ENCODE measurements around the gene LATS1.
A peak's percentile ranks its signal among the peaks of the same experiment; 100 is the strongest.

Gene LATS1

DNA sequence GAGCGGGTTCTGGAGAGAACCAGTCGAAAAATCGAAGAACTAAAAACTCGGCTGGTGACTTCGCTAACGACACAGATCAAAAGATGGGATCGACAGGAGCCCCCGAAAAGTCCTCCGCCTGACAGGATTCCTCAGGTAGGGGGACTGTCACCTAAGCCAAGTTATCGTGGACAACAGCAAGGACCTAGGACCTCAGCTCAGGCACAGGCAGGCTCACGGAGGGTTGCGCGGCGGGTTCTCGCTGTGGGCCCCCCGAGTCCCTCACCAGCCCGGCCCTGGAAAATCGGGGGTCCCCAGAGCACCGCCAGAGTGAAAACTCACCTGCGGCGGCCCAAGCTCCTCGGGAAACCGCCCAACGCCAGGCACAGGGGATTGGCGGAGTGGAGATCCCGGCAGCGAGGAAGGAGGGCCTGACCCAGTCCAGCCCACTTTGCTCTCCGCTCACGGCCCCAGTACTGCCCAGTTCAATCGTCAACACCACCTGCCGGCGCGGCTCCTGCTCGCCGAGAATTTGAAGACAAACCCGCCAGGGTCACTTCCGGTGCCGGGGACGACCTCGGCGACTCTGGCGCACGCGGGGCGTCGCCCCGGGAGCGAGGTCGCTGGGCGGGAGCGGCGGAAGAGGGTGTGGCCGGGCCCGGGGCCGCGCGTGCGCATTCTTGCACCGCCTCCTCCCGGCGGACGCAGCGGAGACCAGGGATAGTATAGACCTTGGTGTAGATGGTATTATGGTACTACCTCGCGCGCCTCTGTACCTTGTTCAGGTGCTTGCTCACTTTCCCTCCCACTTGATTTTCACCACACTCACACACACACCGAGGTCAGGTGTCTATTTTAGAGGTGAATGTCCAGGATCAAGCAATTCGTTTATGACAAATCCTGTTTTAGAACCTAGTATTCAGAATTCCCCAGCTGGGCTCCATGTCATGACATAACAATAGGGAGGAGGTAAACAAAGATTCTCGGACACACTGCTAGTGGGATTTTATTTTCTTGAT is 69.5 kb downstream of the LATS1 start, which contains the start of gene KATNA1:
Gene KATNA1 (minus strand): TSS at position 567 of the 998 bp plus-strand sequence. CDS start 10,167 bp downstream, outside the sequence.
- DNase-seq, result peak; percentile 77 to 78

DNA sequence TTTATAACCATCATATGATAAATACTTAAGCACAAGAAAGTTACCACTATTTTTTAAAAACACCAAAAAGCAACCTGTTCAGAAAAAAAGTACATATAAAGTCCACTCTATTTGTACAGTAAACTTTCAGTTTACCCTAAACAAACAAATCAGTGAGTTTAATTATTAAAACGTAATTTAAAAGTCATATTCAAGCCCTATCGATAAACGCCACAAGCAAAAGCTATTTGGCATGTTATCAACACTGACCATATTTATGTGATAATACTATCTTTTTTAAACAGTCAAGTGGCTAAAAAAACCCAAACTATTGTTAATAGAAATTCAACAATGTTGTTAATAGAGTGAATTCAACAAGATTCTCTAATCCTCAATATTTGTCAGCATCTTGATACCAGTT is 71.3 kb downstream of the LATS1 start:
- no peak for DNase-seq

DNA sequence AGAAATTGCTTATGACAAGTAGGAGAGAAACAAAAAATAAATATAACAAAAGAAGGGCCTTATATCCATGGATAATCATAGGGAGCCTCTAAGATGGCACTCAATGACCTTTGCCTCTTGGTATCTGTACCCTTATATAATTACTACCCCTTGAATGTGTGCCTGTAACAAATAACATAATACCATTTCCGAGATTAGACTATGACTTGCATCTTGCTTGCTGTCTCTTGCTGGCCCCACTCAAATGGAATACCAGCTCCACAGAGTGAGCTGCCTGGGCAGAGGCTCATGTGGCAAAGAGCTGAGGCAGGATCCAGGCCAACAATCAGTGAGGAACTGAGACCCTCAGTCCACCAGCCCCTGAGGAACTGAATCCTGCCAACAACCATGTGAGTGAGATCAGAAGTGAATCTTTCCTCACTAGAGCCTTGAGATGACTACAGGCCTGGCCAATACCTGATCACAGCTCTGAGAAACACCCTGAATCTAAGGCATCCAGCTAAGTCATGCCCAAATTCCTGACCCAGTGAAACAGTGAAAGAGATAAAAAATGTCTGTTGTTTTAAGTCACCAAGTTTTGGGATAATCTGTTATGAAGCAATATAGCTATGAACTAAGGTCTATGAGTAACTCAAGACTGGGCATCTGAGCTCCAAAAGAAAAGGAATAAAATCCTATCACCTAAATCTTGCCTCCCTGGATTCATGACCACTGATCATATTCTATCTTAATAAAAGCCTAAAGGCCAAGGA is 74.9 kb downstream of the LATS1 start:
- DNase-seq, result no peak

DNA sequence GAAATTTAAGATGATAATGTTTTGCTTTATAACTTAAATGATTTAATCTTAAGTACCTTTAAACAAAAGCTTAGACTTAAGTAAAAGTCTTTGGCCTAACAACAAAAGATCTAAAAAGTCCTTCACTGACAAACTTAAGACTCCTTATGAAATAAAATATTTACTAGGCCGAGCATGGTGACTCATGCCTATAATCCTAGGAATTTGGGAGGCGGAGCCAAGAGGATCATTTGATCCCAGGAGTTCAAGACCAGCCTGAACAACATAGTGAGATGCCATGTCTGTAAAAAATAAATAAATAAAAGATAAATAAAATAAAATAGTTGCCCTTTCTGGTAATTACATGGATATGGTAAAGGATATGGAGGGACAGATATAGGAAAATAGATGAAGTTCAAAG is 81.8 kb downstream of the LATS1 start:
- DNase-seq, result no peak

DNA sequence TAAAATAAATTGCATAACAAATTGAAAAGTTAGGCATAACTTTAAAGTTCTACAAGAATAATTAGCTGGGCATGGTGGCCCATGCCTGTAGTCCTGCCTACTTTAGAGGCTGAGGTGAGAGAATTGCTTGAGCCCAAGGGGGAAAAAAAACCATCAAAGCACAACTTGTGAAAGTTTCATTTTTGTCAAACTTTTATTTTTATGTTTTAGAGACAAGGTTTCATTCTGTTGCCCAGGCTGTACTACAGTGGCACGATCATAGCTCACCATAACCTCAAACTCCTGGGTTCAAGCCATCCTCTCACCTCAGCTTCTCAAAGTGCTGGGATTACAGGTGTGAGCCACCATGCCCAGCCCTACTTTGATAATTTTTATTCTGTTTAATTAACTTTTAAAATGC is 83.6 kb downstream of the LATS1 start:
- no peak for DNase-seq

DNA sequence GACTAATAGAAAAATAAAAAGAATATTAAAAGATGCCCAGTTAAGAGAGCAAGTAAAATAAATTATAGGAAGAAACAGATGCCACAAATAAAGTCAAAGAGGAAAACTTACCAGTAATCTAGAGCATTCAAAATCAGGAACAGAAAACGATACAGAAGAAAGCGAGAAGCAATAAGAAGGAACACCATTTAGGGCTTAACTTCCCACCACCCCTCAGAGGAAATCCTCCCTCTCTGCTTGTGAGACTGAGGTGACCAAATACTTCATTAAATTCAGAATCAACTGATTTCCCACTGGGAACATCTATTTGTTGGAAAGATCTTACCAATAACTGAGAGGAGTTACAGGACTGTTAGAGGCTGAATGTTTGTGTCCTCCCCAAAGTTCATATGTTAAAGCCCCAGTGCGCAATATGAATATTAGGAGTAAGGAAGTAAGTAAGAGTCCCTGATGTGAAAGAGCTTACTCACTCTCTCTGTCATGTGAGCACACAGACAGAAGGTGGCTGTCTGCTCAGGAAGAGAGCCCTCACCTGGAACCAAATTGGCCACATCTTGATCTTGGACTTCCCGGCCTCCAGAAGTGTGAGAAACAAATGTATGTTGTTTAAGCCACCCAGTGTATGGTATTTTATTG is 88.9 kb downstream of the LATS1 start:
- DNase-seq, result no peak

DNA sequence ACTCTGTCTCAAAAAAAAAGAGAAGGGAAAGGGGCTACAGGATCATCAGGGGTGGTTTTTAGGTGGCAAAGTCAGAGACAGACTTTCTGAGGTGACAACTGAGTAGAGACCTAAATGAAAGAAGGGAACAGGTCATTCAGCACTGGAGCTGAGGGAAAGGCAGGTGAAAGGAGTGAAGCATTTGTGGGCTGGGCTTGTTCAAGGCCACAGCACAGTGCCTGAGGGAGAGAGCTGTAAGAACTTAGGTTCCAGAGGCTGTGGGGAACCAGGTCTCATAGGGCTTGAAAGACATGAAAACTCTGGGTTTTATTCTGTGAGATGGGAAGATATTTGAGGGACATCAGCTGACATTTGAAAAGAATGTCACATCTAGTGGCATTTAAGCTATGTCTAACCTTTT is 90.2 kb downstream of the LATS1 start:
- no peak for DNase-seq

DNA sequence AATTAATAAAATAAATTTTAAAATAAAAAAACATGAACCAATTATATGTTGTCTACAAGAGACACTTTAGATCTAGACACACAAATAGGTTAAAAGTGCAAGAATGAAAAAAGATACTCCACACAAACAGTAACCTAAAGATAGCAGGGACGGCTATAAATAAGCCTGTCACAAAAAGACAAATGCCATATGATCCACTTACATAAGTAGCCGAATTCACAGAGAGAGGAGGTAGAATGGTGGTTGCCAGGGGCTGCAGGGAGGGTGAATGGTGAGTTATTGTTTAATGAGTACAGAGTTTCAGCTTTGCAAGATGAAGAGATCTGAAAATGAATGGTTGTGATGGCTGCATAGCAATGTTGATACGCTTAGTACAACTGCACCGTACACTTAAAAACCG is 102.1 kb downstream of the LATS1 start:
- DNase-seq, result no peak

DNA sequence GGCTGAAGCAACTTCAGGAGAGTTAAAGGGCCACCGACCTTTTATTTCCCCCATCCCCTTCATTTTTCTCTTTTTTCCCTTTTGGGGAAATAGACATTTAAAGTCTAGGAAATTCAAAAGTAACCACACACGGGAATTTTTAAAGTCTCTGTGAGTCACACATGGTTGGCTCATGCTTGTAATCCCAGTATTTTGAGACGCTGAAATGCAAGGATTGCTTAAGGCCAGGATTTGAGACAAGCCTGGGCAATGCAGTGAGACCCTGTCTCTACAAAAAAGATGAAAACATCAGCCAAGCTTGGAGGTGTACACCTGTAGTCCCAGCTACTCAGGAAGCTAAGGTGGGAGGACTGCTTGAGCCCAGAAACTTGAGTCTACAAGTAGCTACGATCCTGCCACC is 103.6 kb downstream of the LATS1 start:
- DNase-seq, result no peak

DNA sequence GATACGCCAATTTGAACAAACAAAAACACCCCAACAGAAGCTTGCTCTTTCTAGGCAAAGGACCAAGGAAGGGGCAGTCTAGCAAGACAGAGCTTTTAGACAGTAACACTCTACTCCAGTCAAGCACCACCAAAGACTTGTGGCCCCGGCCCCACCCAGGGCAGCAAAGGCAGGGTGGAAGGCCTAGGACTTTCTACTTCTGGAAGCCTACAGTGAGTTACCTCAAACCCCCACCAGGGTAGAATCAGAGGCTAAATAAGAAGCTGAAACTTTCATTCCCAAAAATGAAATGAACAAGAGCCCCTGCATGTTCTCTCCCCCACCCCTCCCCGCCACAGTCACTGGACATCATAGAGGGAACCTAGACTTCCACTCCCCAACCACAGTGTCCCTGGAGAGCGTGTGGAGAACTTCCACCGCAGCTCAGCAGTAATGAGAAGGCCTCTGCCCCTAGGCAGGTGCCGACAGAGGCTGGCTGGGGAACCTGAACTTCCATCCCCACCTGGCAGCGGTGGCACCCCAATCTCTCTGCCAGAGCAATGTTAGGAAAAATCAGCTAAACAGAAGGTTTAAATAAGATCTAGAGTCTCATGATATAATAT is 109.4 kb downstream of the LATS1 start:
- DNase-seq, result no peak

Data from NCI-H2081 (cell line).